Heart left ventricle (tissue), 16 donors: ENCODE results near the gene FBXO42. TPM values are rescaled to one million over a fixed set of nuclear protein-coding genes. Genes with fewer than 3 reads are reported as not detected.

Experiments
- ATAC-seq, 4 donors: fragments of 200-7000 bp; cut with Tn5 transposase; one replicate each; pipeline ENCODE4 v1.9.1; 2020 to 2022; ENCODE audit warnings: moderate library complexity in 4 of 4, mild to moderate bottlenecking in 3 of 4, moderate number of reproducible peaks in 1 of 4
- DNase-seq, 5 donors: peaks; one replicate each; pipeline ENCODE4 v3.0.0-alpha.2; 2020
- H3K27ac ChIP-seq, 12 donors: fragments of 200-600 bp; sonication (generic) in 4 of 12; one replicate each; pipeline versions ENCODE4 v1.5.0 to v1.8.0; 2016 to 2022; ENCODE audit warnings: mild to moderate bottlenecking in 2 of 12
- H3K27me3 ChIP-seq, 9 donors: fragments of 200-600 bp; sonication (generic) in 2 of 9; one replicate each; pipeline versions ENCODE4 v1.5.1 to v1.8.0; 2016 to 2022; ENCODE audit warnings: mild to moderate bottlenecking in 3 of 9
- H3K36me3 ChIP-seq, 9 donors: fragments of 200-600 bp; sonication (generic) in 2 of 9; one replicate each; pipeline versions ENCODE4 v1.5.0 to v1.8.0; 2018 to 2022; ENCODE audit warnings: mild to moderate bottlenecking in 2 of 9
- H3K4me1 ChIP-seq, 12 donors: fragments of 200-600 bp; sonication (generic) in 4 of 12; one replicate each; pipeline versions ENCODE4 v1.5.0 to v1.8.0; 2016 to 2022; ENCODE audit warnings: mild to moderate bottlenecking in 3 of 12
- H3K4me3 ChIP-seq, 12 donors: fragments of 200-600 bp; sonication (generic) in 4 of 12; one replicate each; pipeline versions ENCODE4 v1.5.0 to v1.8.0; 2017 to 2022; ENCODE audit warnings: mild to moderate bottlenecking in 9 of 12, moderate library complexity in 4 of 12
- H3K9me3 ChIP-seq, 12 donors: fragments of 200-600 bp; sonication (generic) in 4 of 12; one replicate each; pipeline versions ENCODE4 v1.5.0 to v1.8.0; 2016 to 2022; ENCODE audit warnings: mild to moderate bottlenecking in 1 of 12
- CTCF ChIP-seq, 12 donors: fragments of 200-600 bp; sonication (generic) in 4 of 12; IDR thresholded peaks; one replicate each; pipeline versions ENCODE4 v1.5.0 to v1.8.0; 2018 to 2022; ENCODE audit warnings: antibody characterized with exemption in 12 of 12, mild to moderate bottlenecking in 5 of 12
- POLR2A ChIP-seq, 2 donors: fragments of 450-650 bp; IDR thresholded peaks; one replicate each; pipeline ENCODE4 v1.6.1; 2017; ENCODE audit warnings: antibody characterized with exemption in 2 of 2, mild to moderate bottlenecking in 2 of 2, moderate library complexity in 2 of 2
- WGBS, 4 donors: extraction: QIAGEN DNeasy Blood & Tissue Kit in 2 of 4; methylation state at CpG; one replicate each; pipeline versions ENCODE4 v1.1.5 to v1.1.7; 2013 to 2018; 5-methylcytosine and 5-hydroxymethylcytosine counted together
- intact Hi-C, 10 donors: fragments of 100-400 bp; cut with DNase I; formaldehyde crosslinking; loops; one replicate each; pipeline versions ENCODE4 v1.11.1 to v1.14.2; 2022
- polyA plus RNA-seq, 2 donors: library from polyadenylated mRNA; stranded (reverse); fragments of 200-250 nt; gene quantifications; one replicate each; pipeline ENCODE4 v1.2.3, GENCODE V29; 2013
- total RNA-seq, 9 donors: library from RNA; depleted of rRNA in 2 of 9; stranded (reverse); fragments of >200 nt in 2 of 9; fragmentation: NEBNext Ultra II Directional in 3 of 9; extraction: Animal tissue kit (Norgen Biotek cat#: 25700) in 3 of 9; gene quantifications; one replicate each; pipeline versions ENCODE4 v1.1.0 to v1.2.4, GENCODE V29; 2016 to 2023
- donor health status: ischemic (EF 13 %, LVEDD 7.1; RV severe dilation, severe dysfunction).
- donor health status: healthy with polysubstance abuse.
- donor health status: DM: no; HTN: yes; CAD: no.
- donor health status: DM: no; HTN: no; CAD: no.
- donor health status: ischemic (EF 25% LVEDD 6.9; RV normal size, moderate dysfunction).
- donor health status: ischemic (EF 25% LVEDD 5.7; RV mildly dilated, moderate dysfunction).
- donor health status: healthy.
- donor health status: DM: yes; HTN: yes; CAD: no.
- donor health status: ischemic (EF 35%, LVEDD 5.7; RV mildly dilated, moderate dysfunction).
- donor health status: nonischemic (EF 11% LVEDD 7.7; RV severe dilation, severe dysfunction).
- donor health status: DM: yes; HTN: yes; CAD: no.
- donor health status: PGD.
- donor health status: ischemic (EF 29% LVEDD 5.4; RV normal size, mild dysfunction).
- donor health status: nonischemic (EF 23%, LVEDD 6.1; RV moderate dilation, normal function).

The FBXO42 gene
- total and polyA plus RNA-seq, 11 donors: 11.0 to 44.4 (median 20.1) TPM

- ATAC-seq (no peak), DNase-seq (no peak)
- no peak overlapping the region for H3K4me3 ChIP-seq
- H3K27me3 ChIP-seq: no peaks in the 10 kb centered on the region
- peaks cover 3 to 30% (median 17%) of the 10 kb centered on the region in 12 donors for H3K4me1 ChIP-seq
- no peak overlapping the region for H3K27ac ChIP-seq
- intact Hi-C loops: loop anchor here in 8 of 10 donors (5.0 to 10.0 kb wide), 6 partner anchors 36 to 166 kb away; partner anchors contain the start of gene FBXO42 (in 2 of the 8)
- TF ChIP-seq POLR2A (IDR thresholded peaks at IDR 0.05) (no peak), CTCF (IDR thresholded peaks at IDR 0.05) (no peak)
- H3K36me3 ChIP-seq: peaks cover 0 to 18% (median 0%) of the 10 kb centered on the region in 9 donors
- 65 to 75% (median 71%) methylated on average over 8 of the region's 8 CpGs for WGBS, 4 donors
- no peaks in the 10 kb centered on the region for H3K9me3 ChIP-seq
These were observed 109.1 kb downstream of the FBXO42 start for GRCh38 chr1:16243215-16243610.

DNA sequence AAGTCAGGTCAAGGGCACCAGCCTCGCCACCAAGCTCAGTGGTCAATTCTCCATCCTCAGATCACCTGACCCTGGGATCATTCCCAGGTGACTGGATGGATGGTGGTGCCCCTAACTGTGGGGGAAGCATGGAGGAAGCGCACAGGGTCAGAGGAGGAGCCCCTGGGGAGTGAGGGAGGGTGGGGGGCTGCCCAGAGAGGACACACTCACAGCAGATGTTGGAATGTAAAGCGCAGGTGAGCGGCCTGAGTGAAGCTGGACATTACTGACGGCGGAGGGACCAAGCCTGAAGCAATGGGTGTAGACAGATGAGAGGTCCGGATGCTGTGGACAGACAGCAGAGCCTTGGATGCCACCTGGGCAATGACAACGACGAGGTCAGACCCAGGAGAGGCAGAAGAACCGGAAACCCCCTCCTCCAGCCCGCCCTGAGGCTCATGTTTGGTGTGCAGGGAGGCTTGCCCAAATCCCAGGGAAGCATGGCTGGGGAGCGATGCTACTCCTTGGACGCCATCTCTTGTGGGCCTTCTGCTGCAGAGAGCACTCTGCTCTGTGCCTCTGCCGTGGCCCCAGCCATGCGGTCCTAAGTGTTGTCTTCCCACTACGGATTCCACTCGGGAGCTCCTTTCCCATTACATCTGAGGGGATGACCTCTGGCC lies 109.6 kb downstream of the FBXO42 start:
- 80 to 86% (median 84%) methylated on average over 15 to 17 of the region's 17 CpGs for WGBS, 4 donors
- TF ChIP-seq CTCF (IDR thresholded peaks at IDR 0.05) (no peak), POLR2A (IDR thresholded peaks at IDR 0.05) (no peak)
- Histone ChIP-seq H3K4me1 (peaks cover 0 to 27% (median 13%) of the 10 kb centered on the region in 12 donors), H3K27me3 (no peaks in the 10 kb centered on the region), H3K4me3 (no peak overlapping the region), H3K27ac (no peak overlapping the region), H3K9me3 (no peaks in the 10 kb centered on the region), H3K36me3 (peaks cover 0 to 18% (median 0%) of the 10 kb centered on the region in 9 donors)
- ATAC-seq: no peak
- no peak for DNase-seq
- intact Hi-C loops: loop anchor here in 8 of 10 donors (5.0 to 10.0 kb wide), 6 partner anchors 35 to 165 kb away; partner anchors contain the start of gene FBXO42 (in 2 of the 8)

GRCh38 chr1:16241221-16241708 lies 111.0 kb downstream of the FBXO42 start:
- no peak for TF ChIP-seq POLR2A (IDR thresholded peaks at IDR 0.05)
- TF ChIP-seq CTCF (IDR thresholded peaks at IDR 0.05): no peak
- intact Hi-C loops: loop anchor here in 8 of 10 donors (5.0 to 10.0 kb wide), 6 partner anchors 34 to 164 kb away; partner anchors contain the start of gene FBXO42 (in 2 of the 8)
- Histone ChIP-seq H3K4me1 (peaks cover 0 to 23% (median 17%) of the 10 kb centered on the region in 12 donors), H3K9me3 (no peaks in the 10 kb centered on the region), H3K4me3 (no peak overlapping the region), H3K36me3 (peaks cover 0 to 7% (median 0%) of the 10 kb centered on the region in 9 donors), H3K27me3 (no peaks in the 10 kb centered on the region), H3K27ac (no peak overlapping the region)
- no peak for DNase-seq
- ATAC-seq: no peak
- WGBS, 4 donors: 80 to 83% (median 82%) methylated on average over 10 of the region's 10 CpGs

DNA sequence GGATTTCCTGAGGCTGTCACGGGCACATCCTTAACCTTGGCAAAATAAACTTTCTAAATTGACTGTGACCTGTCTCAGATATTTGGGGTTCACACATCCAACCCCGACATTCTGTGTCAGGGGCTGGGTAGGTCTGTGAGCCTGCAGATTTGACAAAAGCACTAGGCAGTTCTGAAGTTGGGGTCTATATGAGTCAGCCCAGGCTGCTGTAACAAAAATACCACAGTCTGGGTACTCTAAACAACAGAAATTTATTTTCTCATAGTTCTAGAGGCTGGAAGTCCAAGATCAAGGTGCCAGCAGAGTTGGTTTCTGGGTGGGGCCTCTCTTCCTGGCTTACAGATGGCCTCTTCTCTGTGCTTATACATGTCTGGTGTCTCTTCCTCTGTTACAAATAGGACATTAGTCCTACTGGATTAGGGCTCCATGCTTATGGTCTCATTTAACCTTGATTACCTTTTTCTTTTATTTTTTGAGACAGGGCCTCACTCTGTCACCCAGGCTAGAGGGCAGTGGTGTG lies 112.2 kb downstream of the FBXO42 start:
- no peak for DNase-seq
- TF ChIP-seq CTCF (IDR thresholded peaks at IDR 0.05) (no peak), POLR2A (IDR thresholded peaks at IDR 0.05) (no peak)
- intact Hi-C loops: loop anchor here in 8 of 10 donors (5.0 to 10.0 kb wide), 7 partner anchors 33 to 163 kb away; partner anchors contain the start of gene FBXO42 (in 2 of the 8)
- Histone ChIP-seq H3K27me3 (no peaks in the 10 kb centered on the region), H3K4me1 (peaks cover 0 to 29% (median 21%) of the 10 kb centered on the region in 12 donors), H3K4me3 (no peak overlapping the region), H3K36me3 (no peaks in the 10 kb centered on the region), H3K27ac (no peak overlapping the region), H3K9me3 (no peaks in the 10 kb centered on the region)
- WGBS, 4 donors: 77 to 96% (median 92%) methylated on average over 2 of the region's 2 CpGs
- ATAC-seq: no peak
